Ishikawa (cell line): Measurements from ENCODE around the gene AHSG.

Experiments
- CEBPB ChIP-seq: IDR thresholded peaks from 2 replicates; pipeline ENCODE4 v1.6.1; 2012
- CREB1 ChIP-seq: IDR thresholded peaks from 2 replicates; pipeline ENCODE4 v1.6.1; 2012; ENCODE audit warnings: low read depth
- EGR1 ChIP-seq: IDR thresholded peaks from 2 replicates; pipeline ENCODE4 v1.6.1; 2012
- EP300 ChIP-seq: IDR thresholded peaks from 2 replicates; pipeline ENCODE4 v1.6.1; 2012; ENCODE audit warnings: borderline replicate concordance
- FOXM1 ChIP-seq: IDR thresholded peaks from 2 replicates; pipeline ENCODE4 v1.6.1; 2012; ENCODE audit warnings: low read depth, borderline replicate concordance
- MAX ChIP-seq: IDR thresholded peaks from 2 replicates; pipeline ENCODE4 v1.6.1; 2012
- NFIC ChIP-seq: IDR thresholded peaks from 2 replicates; pipeline ENCODE4 v1.6.1; 2012
- RAD21 ChIP-seq: IDR thresholded peaks from 2 replicates; pipeline ENCODE4 v1.6.1; 2012; ENCODE audit warnings: low read depth
- REST ChIP-seq: IDR thresholded peaks from 2 replicates; pipeline ENCODE4 v1.6.1; 2012; ENCODE audit warnings: low read depth, mild to moderate bottlenecking
- TAF1 ChIP-seq: IDR thresholded peaks from 2 replicates; pipeline ENCODE4 v1.6.1; 2012; ENCODE audit warnings: low read depth, mild to moderate bottlenecking
- USF1 ChIP-seq: IDR thresholded peaks from 2 replicates; pipeline ENCODE4 v1.6.1; 2012
- YY1 ChIP-seq: IDR thresholded peaks from 2 replicates; pipeline ENCODE4 v1.6.1; 2012; ENCODE audit warnings: low read depth
- ZBTB7A ChIP-seq: IDR thresholded peaks from 2 replicates; pipeline ENCODE4 v1.6.1; 2012; ENCODE audit warnings: low read depth

- TF ChIP-seq CEBPB (no peak), ZBTB7A (no peak), TAF1 (no peak), YY1 (no peak), EP300 (no peak), MAX (no peak), RAD21 (no peak), REST (no peak), FOXM1 (no peak), EGR1 (no peak), USF1 (no peak), CREB1 (no peak), NFIC (no peak)
Measured at GRCh38 chr3:186587183-186587582, 25.7 kb upstream of the AHSG start.
